Neural progenitor cell (in vitro differentiated cells): Measurements from ENCODE around the gene PAX6.

Experiments used
- CTCF ChIP-seq: fragments of 200-600 bp; sonication (generic); IDR thresholded peaks from 2 replicates; pipeline ENCODE4 v1.5.1; 2017; ENCODE audit warnings: antibody characterized with exemption, mild to moderate bottlenecking
- EZH2 ChIP-seq: fragments of 200-600 bp; sonication (generic); IDR thresholded peaks from 2 replicates; pipeline ENCODE4 v1.6.1; 2017; ENCODE audit warnings: antibody characterized with exemption, mild to moderate bottlenecking, moderate library complexity
- EZH2phosphoT487 ChIP-seq: fragments of 200-600 bp; sonication (generic); IDR thresholded peaks from 2 replicates; pipeline ENCODE4 v1.6.1; 2017; ENCODE audit warnings: antibody characterized with exemption

- TF ChIP-seq CTCF, result no peak
- no peak for TF ChIP-seq EZH2phosphoT487
- no peak for TF ChIP-seq EZH2
Observed at GRCh38 chr11:31830406-31830805, 19.3 kb upstream of the PAX6 start.
